ENCODE data around the gene NRXN2. TPM values are rescaled to one million over a fixed set of nuclear protein-coding genes. Genes with fewer than 3 reads are reported as not detected.

The NRXN2 gene
- polyA plus RNA-seq, 4 donors, result 11.7 to 27.2 (median 24.9) TPM

DNA sequence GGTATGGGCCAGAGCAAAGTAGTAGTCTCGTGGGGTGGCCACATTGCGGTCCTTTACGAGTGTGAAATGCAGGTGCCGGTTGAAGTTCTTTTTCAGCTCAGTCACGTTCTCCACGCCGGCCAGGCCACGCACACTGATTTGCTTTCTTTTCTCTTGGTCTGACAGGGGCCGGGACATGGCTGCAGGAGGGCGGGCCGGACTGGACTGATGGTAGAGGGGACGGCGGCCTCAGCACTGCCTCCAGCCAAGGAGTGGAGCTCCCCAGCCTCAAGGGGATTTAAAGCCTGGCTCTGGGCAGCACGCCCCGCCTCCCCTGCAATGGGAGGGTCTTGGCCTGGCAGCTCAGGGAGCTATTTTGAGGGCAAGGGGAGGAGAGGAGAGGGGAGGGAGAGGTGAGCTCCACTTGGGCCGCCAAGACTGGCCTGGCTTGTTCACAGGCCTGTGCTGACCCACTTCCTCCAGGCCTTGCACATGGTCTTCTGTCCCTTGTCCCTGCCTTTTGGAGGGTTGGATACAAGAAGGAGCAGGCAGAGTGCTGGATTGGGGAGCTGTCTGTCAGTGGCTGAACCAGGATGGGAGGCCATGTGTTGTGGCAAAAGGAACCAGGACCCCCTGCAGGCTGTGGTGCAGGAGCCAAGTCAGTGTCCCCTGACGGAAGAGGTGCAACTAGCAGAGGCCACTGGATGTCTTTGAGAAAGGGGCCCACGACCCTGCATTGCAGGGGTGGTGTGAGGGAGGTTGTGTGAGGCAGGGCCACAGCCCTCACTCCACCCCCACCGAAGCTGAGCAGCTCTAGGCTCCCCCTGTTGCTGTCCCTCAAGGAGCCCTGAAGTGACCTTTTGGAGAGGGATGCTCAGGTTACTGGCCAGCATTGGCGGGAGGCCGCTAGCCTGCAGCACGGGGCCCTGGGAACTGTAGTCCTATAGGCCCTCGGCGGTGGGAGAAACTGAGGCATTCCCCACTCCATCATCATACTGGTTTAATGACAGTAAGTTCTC lies 37.0 kb upstream of the NRXN2 start, which contains the start of gene PYGM:
Gene PYGM, minus strand, starts transcription at position 253 of the 998 bp plus-strand sequence. Its CDS starts 76 bp downstream, at position 177.
- no peak for DNase-seq (ENCODE audit: low read depth in 4 of 4, low spot score in 2 of 4)

DNA sequence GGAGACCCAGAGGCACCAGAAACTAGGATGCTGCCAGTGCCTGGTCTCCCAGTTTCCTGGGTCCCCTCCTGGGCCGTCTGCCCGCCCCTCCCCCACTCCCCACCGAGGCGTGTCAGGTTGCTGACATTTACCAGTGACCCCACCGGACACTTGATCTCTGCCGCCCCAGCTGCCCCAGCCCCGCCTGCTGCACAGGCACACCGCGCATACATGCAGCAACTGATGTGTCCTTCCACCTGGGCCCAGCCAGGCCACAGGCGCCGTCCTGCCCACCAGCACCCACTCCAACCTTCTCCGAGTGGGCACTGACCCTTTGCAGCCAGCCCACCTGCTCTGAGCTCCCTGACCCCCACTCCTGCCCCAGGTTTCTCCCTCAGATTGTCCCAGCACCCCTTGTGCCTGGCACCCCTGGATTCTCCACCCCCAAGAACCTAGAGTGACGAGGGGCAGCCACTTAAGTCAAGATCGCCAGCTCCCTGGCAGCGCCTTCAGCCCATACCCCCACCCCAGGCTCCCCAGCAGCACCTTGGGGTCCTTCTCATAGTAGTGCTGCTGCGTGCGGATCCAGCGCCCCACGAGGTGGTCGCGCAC lies 36.2 kb upstream of the NRXN2 start:
- no peak for DNase-seq (ENCODE audit: low read depth in 4 of 4, low spot score in 2 of 4)

DNA sequence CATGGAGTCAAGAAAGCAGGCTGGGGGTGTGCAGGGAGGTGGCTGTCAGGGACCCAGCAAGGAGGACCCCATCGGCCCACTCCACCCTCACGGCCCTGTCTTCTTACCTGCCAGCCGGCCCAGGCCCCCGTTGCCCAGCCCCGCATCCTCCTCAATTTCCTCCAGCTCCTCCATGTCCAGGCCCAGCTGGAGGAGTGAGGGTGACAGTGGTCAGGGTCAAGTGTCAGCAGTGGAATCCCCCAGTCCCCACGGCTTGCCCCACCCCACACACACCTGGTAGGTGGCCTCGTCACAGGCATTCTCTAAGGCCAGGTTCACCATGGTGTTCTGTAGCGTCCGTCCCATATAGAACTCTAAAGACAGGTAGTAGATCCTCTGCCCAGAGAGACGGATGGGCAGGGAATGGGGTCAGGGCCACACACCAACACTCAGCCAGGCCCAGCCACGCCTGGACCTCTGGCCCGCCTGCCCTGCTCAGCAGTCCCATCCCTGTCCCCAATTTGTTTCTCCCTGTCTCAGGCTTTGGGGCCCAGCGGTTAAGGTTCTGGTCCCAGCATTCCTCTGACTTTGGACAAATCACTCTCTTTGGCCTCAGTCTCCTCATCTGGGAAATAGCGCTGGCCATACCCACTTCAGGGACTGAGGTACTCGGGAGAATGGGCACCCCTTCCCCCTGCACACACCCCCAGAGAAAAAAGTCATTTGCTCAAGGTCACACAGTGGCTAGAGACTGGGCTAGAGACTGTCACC lies 35.5 kb upstream of the NRXN2 start:
- no peak for DNase-seq (ENCODE audit: low read depth in 4 of 4, low spot score in 2 of 4)

DNA sequence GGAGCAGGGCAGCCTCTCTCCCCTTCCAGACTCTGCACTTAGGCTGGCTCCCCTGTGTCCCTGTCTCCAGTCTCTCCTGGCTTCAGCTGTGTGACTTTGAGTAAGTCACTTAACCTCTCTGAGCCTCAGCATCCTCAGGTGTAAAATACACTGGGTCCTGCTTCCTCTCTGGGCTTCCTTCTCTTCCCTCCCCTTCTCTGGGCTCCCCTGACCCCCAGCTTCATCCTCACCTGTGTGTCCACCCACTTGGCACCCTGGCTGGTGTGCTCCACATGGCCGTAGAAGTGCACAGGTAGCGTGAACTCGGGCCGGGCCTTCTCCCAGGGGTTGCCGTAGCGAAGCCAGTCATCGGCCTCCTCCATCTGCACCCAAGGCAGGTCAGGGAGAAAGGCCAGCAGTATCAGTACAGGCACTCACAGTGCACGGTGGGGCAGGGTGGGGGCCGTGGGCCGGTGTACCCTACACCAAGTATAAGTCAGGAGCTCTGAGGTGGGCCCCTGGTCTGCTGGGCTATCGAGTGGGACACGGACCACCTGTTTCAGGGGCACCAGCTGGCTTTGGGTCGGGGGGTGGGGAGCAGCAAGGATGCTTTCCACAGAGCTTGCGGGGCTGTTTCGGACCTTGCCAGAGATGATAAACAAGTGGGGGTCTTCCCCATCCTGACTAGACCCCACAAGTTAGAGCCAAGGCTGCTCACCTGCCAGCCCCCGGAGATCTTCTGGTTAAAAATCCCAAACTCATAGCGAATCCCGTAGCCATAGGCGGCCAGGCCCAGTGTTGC lies 34.7 kb upstream of the NRXN2 start:
- DNase-seq (ENCODE audit: low read depth in 4 of 4, low spot score in 2 of 4), result no peak

DNA sequence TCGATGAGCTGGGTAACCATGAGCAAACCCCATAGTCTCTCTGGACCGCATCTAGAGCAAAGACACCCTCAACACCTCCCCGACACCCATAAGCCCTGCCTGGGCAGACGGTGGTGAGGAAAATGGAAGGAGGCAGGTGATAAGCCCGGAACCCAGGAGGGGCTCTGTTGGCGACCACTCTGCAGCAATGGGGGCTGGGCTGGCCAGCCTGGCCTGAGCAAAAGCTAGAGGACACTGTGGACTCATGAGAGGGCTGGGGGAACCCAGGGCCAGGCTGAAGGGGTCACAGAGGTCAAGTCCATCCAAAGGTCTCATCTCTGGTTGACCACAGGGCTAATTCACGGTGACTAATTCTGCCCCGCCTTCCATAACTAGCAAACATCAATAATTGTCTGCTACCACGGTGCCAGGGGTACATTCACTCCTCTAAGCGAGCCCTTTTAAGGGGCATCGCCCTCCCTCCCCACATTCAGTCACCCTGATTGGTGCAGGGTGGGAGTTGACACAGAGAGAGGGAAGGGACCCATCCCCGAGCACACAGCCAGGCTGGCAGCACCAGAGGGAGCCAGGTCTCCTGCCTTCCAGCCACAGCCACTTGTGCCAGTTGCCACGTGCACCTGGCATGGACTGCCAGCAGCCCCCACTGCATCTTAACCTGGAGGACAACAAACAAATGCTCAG lies 32.8 kb upstream of the NRXN2 start:
- no peak for DNase-seq (ENCODE audit: low read depth in 4 of 4, low spot score in 2 of 4)

DNA sequence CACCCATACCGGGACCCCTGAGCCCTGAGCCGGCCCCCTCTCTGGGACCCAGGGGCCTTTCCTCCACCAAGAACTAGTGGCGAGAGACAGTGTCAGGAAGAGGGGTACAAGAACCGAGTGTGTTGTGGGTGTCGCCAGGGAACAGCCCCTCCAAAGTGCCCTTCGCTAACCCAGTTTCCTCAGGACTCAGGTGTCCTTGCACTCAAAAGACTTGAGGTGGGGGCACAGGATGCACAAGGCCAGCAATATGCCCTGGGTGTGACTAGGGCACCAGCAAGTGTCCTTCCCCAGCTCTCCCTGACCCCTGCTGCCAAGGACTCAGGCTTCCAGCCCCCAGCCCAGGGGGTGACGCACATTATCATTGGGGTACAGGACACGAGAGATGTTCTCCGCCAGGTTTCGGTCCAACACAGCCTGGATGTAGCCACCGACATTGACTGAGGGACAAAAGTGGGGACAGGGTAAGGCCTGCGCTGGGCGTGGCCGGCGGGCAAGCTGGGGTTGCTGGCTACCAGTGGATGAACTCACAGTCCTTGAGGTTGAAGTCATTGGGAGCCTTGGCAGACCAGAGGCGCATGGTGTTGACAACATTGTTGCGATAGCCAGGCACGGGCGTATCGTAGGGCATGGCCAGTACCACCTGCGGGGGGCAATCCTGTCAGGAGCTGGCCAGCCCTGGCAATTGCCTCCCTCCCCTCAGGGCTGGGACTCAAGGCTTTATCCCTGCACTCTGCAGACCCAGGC lies 32.1 kb upstream of the NRXN2 start:
- DNase-seq (ENCODE audit: low read depth in 4 of 4, low spot score in 2 of 4), result no peak

DNA sequence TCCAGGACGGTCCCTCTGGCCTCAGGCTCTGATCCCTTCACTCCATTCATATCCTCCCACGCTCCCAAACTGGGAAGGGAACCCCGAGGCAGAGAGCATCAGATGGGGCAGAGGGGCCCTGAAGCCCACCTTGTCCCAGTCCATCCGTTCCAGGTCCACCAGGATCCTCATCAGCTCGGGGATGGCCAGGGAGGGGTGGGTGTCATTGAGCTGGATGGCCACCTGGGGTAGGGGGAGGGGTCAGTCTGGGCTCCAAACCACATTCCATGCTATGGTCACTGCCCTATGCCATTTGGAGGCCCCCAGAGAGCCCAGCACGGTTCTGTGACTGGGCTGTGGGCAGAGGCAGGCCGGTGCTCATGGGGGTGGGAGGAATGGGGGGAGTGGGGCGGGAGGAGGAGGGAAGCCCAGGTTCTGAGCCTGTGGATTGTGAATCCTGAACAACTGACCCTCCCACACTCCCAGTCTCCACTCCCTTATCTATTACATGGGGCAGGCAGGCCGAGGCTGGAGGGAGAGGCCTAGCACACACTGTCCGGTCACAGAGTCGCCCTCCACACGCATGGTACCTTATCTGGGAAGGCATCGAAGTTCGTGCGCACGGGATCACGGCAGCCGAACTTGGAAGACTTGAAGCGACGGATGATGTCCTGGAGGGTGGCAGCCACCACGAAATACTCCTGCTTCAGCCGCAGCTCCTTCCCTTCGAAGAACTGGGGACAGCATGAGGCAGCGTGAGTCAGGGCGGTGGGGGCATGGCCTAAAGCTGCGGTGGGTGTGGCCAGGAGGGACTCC lies 31.3 kb upstream of the NRXN2 start:
- DNase-seq (ENCODE audit: low read depth in 4 of 4, low spot score in 2 of 4), result no peak

DNA sequence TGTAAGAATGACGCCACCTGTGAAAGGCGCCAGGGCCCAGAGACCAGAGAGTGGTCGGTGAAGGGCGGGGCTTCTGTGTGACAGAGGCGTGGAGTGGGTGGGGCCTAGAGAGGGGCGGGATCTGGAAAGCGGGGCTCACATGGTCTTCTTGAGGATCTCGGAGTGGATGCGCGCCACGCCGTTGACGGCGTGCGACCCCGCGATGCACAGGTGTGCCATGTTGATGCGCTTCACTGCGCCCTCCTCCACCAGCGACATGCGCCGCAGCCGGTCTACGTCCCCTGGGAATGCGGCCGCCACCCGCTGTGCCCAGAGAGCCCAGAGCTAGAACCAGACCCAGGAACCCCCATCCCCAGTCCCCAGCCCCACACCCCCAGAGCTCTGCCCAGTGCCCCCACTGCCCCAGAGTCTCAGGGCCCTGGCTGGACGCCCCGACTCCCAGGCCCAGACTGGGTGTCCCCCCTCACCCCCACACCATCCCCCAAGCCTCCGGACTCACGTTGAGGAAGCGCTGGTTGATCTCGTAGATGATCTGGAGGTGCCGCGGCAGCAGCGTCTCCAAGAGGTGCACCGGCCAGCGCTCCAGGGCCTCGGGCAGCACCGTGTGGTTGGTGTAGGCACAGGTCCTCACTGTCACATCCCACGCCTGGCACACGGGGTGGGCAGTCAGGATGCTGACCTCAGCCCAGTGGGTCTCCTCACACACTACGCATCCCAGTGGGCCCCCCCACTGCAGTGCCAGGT lies 30.6 kb upstream of the NRXN2 start:
- no peak for DNase-seq (ENCODE audit: low read depth in 4 of 4, low spot score in 2 of 4)

DNA sequence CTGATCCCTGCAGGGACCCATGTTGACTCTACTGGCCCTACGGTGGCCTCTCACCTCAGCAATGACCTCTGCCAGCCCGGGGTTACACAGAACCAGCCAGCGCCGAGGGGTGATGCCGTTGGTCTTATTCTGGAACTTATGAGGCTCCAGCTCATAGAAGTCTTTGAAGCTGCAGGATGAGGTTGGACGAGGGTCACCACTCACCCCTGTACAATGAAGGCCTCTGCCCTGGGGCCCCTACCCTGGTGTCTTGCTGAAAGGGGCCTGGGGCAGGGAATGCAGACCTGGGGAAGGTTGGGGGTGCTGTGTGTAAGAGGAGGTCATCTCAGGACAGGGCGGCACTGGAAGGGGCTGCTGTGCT lies 30.0 kb upstream of the NRXN2 start:
- DNase-seq (ENCODE audit: low read depth in 4 of 4, low spot score in 2 of 4), result no peak

DNA sequence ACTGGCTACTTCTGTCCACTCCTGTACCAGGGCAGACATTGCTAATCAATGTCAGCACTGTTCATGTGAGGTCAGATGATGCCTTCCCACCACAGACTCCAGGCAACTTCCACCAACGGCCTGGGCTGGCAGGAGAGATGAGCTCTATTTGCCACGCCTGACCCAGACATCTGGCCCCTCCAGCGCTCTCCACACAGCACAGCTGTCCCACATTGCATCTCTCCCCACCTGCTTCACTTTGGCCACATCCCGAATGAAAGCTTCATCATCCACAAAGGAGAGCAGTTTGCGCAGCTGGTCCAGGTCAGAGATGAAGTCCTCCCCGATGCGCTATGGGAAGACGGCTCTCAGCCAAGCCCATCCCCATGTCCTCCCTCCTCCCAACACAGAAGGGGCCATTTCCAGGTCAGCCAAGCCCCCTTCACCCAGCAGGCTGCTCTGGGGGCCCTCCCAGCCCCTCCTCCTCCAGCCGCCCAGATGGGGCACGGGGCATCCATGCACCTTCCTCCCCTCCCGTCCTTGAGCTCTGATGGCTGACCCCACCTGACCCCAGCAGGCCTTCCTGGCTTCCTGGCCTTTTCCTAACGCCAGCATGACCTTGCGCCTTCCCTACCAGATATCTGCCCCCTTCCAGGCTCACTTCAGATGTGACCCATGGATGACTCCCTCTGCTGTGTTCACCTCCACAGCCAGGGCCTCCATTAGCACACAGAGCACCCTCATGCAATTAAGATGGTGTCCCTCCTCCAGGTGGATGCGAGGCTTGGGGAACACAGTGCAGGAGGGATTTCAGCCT lies 29.4 kb upstream of the NRXN2 start:
- DNase-seq (ENCODE audit: low read depth in 4 of 4, low spot score in 2 of 4), result no peak

DNA sequence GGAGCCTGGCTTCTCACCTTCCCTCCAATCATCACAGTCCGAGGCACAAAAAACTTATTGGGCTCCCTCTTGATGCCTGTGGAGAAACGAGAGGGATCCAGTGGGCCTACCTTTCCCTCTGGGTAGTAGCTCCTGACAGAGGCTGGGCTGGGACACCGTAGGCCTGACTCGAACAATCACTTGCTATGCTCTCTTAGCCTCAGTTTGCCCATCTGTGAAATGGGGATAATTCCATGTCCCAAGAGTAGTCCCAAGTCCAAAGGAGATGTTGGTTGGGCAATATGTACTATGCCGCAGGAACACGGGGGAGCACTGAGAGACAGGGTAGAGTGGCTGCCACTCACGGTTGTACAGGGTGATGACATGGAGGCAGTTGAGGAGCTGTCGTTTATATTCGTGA lies 28.6 kb upstream of the NRXN2 start:
- no peak for DNase-seq (ENCODE audit: low read depth in 4 of 4, low spot score in 2 of 4)

DNA sequence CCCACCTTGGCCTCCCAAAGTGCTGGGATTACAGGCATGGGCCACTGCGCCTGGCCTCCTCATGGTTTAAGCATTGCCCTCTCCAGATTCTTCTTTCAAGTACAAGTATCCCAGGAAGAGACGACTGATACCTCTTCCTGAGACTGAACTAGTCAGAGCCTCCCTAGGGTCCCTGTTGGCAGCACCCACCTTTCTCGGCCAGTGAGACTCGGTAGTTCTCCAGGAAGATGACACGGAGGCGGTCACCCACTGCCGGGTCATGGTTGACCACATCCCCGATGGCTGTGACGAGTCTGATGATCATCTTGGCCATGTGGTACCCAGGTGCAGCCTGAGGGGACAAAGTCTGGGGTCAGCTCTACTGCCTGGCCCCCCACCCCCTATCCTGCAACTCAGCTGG lies 28.1 kb upstream of the NRXN2 start:
- no peak for DNase-seq (ENCODE audit: low read depth in 4 of 4, low spot score in 2 of 4)

DNA sequence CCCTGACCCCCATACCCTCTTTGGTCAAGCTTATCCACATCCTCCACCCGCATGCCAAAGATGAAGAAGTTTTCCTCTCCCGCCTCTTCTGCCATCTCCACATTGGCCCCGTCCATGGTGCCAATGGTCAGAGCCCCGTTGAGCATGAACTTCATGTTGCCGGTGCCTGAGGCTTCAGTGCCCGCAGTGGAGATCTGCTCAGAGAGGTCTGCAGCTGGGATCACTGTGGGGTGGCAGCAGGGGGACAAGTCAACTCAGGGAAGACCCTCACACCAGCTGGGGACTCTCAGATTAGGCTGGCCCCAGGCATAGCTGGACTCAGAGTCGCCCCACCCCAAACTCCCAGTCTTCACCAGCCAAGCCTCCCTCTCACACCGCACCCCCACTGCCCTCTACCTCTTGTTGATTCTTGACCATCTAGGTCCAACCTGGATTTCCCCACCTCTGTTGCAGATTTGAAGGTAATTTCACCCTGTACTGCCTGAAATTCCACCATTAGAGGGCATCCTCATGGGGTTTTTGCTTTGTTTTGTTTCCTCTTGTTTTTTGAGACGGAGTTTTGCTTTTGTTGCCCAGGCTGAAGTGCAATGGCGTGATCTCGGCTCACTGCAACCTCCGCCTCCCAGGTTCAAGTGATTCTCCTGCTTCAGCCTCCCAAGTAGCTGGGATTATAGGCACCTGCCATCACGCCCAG lies 27.5 kb upstream of the NRXN2 start:
- DNase-seq (ENCODE audit: low read depth in 4 of 4, low spot score in 2 of 4), result no peak

DNA sequence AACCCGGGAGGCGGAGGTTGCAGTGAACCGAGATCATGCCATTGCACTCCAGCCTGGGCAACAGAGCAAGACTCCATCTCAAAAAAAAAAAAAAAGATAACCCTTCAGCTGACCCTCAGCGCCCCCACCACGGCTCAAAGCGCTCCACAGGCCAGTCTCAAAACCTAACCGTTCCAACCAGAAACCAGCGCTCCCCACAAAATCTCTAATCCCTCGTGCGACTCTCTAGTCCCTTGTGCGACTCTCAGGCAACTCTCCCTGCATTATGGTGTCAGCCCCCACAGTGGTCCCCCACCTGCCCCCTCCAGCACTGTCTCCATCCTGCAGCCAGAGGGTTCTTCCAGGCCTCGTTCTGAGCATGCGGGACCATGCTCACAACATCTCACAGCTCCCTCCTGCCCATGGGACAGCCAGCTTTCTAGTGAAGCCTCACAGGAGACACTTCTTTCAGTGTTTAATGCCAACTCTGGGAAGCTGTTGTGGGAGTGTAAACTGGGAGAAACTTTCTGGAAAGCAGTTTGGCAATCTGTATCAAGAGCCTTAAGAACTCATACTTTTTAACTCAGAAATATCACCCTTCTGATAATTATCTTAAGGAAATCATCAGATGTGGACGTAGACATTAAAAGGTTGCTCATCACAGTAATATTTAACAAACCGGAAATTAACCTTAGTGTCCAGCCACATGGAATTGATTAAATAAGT lies 25.1 kb upstream of the NRXN2 start:
- DNase-seq (ENCODE audit: low read depth in 4 of 4, low spot score in 2 of 4), result no peak

DNA sequence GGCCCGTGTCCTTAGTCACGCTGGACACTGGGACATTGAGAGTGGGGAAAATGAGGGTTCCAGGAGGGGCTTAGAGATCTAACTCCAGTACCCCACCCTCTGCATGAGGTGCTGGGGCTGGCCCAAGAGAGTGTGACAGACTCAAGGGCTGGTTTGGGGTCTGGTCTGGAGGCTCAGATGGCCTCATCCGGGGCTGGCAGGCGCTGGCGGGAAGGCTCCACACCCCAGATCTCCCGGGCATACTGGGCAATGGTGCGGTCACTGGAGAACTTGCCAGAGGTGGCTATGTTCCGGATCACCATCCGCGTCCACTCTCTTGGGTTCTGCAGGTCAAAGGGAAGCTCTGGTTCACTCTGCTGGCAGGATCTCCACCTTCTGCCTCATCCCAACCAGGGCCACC lies 23.5 kb upstream of the NRXN2 start:
- no peak for DNase-seq (ENCODE audit: low read depth in 4 of 4, low spot score in 2 of 4)
